ENCODE results near the gene CDON.

Gene CDON

GRCh38 chr11:125941619-125942611 is 120.8 kb downstream of the CDON start:
- peak; percentile 35 to 43 for DNase-seq

GRCh38 chr11:125941267-125941618 is 121.4 kb downstream of the CDON start:
- no peak for DNase-seq

GRCh38 chr11:125940145-125940544 is 122.5 kb downstream of the CDON start:
- DNase-seq: no peak

DNA sequence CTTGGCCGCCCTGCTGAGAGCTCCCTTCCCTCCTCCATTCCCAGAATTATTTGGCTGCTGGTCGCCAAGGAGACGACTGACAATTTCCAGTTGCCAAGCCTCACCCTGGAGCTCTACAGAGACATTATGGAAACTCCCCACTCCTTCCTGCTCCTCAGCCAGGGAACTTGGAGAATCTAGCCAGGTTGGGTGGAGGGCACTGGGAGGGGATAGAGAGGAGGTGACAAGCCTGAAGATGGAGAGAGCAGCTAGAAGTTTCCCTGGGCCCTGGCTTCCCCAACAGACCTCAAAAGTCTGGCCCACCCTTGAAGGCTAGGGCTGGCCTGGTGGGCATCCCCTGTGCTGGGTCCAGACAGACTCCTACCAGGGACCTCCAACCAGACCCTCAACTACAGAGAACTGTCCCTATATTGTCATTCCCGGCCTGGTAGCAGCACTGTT is 123.6 kb downstream of the CDON start:
- DNase-seq: no peak

DNA sequence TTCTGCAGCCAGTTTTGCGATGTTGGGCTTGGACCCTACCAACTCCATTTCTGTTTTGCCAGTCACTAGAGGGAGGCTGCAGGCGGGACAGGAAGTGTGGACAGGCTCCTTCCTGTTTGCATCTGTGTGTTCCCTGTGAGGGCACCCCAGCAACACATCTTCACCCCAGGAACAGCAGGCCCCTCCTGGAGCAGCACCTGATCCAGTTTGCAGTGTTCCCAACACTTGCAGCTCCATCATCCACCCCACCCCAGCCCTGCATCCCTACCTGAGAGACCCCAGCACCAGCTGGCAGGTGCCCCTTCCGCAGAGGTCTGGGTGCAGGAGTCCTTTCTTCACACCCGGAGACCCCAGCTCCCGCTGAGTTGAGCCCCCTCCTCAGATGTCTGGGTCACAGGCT is 124.2 kb downstream of the CDON start:
- DNase-seq: no peak

DNA sequence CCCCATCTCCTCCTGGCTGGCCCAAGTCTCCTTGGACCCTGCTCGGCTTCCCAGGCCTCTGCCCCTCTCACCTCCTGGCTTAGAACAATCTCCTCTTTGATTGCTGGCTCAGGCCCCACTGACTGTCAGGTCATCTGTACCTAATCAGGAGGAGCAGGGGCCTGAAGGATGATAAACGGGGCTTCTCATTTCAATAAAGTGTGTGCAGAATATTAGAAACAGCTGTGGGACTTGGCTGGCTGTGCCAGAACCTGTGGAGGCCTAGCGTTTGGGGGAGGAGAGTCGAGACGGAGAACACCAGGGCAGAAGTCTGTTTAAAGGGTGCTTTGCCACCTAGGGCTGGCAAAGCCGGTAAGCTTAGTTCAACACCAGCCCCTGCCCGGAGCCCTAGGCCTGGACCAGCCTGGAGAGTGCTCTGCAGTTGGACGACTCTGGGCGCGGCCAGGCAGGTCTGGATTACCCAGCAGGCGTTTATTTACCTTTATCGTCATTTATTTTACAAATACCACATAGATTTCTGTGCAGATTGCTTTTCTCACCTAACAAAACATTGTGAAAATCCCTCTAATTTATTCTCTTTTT is 127.0 kb downstream of the CDON start:
- DNase-seq: no peak

GRCh38 chr11:125935056-125935455 is 127.6 kb downstream of the CDON start:
- DNase-seq: no peak

- DNase-seq: no peak
Observed at GRCh38 chr11:125934473-125934872, 128.2 kb downstream of the CDON start.

GRCh38 chr11:125933030-125933813 is 129.4 kb downstream of the CDON start:
- DNase-seq: no peak

GRCh38 chr11:125932301-125932700 is 130.4 kb downstream of the CDON start:
- no peak for DNase-seq

- no peak for DNase-seq
Observed at GRCh38 chr11:125931668-125932067, 131.0 kb downstream of the CDON start.

- no peak for DNase-seq
Observed at GRCh38 chr11:125931116-125931515, 131.6 kb downstream of the CDON start.

GRCh38 chr11:125930076-125930450 is 132.6 kb downstream of the CDON start:
- DNase-seq: no peak

DNA sequence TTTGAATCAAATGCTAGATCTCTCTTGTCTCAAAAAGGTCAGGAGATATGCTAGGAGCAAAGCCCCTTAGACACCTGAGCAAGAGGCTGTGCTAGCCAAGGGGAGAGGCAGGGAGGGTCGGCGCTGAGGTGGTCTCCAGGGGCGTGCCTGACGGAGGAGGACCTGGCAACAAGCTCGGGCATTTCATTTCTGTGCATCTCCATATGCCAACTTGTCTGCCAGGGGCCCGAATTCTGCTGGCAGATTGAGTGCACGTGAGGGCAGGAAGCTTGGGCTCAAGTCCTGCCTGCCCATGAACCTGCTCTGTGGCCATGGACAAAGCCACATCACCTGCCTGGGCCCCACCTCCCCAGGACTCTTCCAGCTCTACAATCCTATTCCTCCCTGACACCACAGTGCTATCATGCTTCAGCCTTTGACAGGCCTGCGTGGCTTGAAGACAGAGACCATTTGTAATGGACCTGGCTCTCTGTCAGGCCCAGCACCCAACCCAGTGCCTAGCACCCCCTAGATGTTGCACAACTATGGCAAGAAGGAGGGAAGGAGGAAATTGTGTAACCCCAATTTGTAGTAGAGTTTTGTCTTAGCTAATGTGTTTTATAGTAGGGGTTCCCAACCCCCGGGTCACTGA is 133.1 kb downstream of the CDON start:
- no peak for DNase-seq

- no peak for DNase-seq
Observed at GRCh38 chr11:125926682-125927081, 136.0 kb downstream of the CDON start.

GRCh38 chr11:125925804-125926203 is 136.9 kb downstream of the CDON start:
- DNase-seq: no peak

GRCh38 chr11:125925247-125925740 is 137.4 kb downstream of the CDON start:
- DNase-seq: no peak

DNA sequence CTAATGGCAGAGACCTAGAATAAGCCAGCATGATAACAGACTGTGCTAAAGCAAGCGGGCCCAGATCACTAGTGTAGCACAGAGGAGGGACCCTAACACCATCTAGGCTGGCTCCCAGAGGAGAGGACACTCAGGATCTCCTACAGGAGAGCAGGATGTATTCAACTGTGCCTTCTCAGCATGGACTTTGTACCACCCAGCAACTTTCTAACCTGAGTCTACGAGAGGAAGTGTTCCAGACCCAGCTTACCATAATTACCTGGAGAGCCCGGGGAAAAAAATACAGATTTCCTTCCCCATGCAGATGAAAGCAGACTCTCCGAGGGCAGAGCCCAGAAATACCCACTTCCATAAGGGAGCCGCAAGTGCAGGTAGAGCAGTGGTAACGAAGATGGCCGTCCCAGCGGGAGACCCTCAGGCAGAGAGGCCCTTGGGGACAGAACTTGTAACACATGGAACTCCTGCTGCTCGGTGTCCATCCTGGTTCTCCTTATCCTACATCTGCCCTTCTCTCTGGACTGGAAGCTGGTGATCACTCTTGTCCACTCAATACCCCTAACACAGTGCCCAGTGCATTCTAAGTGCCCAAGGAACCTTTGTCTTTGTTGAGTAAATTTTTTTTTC is 138.2 kb downstream of the CDON start:
- no peak for DNase-seq

GRCh38 chr11:125923633-125924032 is 139.0 kb downstream of the CDON start:
- no peak for DNase-seq

- DNase-seq: peak; percentile 24 to 35
Observed at GRCh38 chr11:125923012-125923579, 139.6 kb downstream of the CDON start.

GRCh38 chr11:125922156-125922555 is 140.5 kb downstream of the CDON start:
- no peak for DNase-seq

DNA sequence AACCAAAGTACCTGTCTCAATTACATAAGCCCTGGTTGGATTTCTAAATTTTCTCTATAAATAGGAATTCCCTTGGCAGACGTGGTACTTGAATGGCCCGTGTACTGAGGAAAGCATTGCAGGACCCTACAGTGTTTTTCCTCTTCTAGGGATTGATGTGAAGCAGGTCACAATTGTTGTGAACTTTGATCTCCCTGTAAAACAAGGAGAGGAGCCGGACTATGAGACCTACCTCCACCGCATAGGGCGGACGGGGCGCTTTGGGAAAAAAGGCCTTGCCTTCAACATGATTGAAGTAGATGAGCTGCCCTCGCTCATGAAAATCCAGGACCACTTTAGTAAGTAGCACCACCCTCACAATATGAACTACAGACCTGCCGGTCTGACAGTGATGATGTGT is 141.6 kb downstream of the CDON start:
- DNase-seq: no peak

Measured in activated CD4-positive, alpha-beta T cell treated with anti-CD3 and anti-CD28 coated beads, Interleukin-2, amount 50 U/mL, for 4 hours (primary cell).